Measurements from ENCODE around the gene STARD3. TPM values are rescaled to one million over a fixed set of nuclear protein-coding genes. Genes with fewer than 3 reads are reported as not detected.

The STARD3 gene
- total and polyA plus RNA-seq, 12 donors, result 38.6 to 220 (median 93.6) TPM

- no peaks in the 10 kb centered on the region for H3K9me3 ChIP-seq (replicated peaks in 1 of 3)
- no peaks in the 10 kb centered on the region for H3K36me3 ChIP-seq (replicated peaks in 1 of 2)
- H3K4me1 ChIP-seq (replicated peaks in 1 of 2), result peaks cover 16 to 22% of the 10 kb centered on the region in 2 donors
- no peak overlapping the region for H3K4me3 ChIP-seq
- H3K27me3 ChIP-seq, result peaks cover 43% of the 10 kb centered on the region
- 86 to 94% (median 90%) methylated on average over 4 of the region's 4 CpGs for WGBS, 4 donors
- no peak for DNase-seq
- intact Hi-C loops (cut with DNase I), result no loop called here
- TF ChIP-seq CTCF (IDR thresholded peaks at IDR 0.05), result no peak
- no peak for TF ChIP-seq POLR2A (IDR thresholded peaks at IDR 0.05)
- no peak overlapping the region for H3K27ac ChIP-seq
Measured at GRCh38 chr17:39609416-39610025, 27.4 kb upstream of the STARD3 start.

GRCh38 chr17:39611401-39612112 lies 25.4 kb upstream of the STARD3 start:
- H3K4me1 ChIP-seq (replicated peaks in 1 of 2), result peaks cover 5 to 7% of the 10 kb centered on the region in 2 donors

GRCh38 chr17:39612291-39612894 lies 24.6 kb upstream of the STARD3 start:
- intact Hi-C loops (cut with DNase I), result no loop called here
- H3K4me3 ChIP-seq, result no peak overlapping the region
- H3K27me3 ChIP-seq, result peaks cover 14% of the 10 kb centered on the region
- TF ChIP-seq POLR2A (IDR thresholded peaks at IDR 0.05) (no peak), CTCF (IDR thresholded peaks at IDR 0.05) (no peak)
- H3K4me1 ChIP-seq (replicated peaks in 1 of 2), result no peaks in the 10 kb centered on the region
- 55 to 74% (median 64%) methylated on average over 15 to 22 of the region's 22 CpGs for WGBS, 4 donors
- H3K9me3 ChIP-seq (replicated peaks in 1 of 3), result no peaks in the 10 kb centered on the region
- DNase-seq, result no peak
- no peak overlapping the region for H3K27ac ChIP-seq
- no peaks in the 10 kb centered on the region for H3K36me3 ChIP-seq (replicated peaks in 1 of 2)

More at GRCh38 chr17:39611401-39612112, 25.4 kb upstream of the STARD3 start:
- Histone ChIP-seq H3K27ac (no peak overlapping the region), H3K4me3 (no peak overlapping the region), H3K9me3 (replicated peaks in 1 of 3) (no peaks in the 10 kb centered on the region), H3K27me3 (peaks cover 23% of the 10 kb centered on the region), H3K36me3 (replicated peaks in 1 of 2) (no peaks in the 10 kb centered on the region)
- no peak for DNase-seq
- intact Hi-C loops (cut with DNase I), result no loop called here
- TF ChIP-seq POLR2A (IDR thresholded peaks at IDR 0.05), result no peak
- TF ChIP-seq CTCF (IDR thresholded peaks at IDR 0.05), result no peak
- WGBS, 4 donors, result 80 to 90% (median 88%) methylated on average over 9 of the region's 9 CpGs

GRCh38 chr17:39612935-39613464 lies 23.9 kb upstream of the STARD3 start:
- WGBS, 4 donors, result 64 to 73% (median 71%) methylated on average over 6 to 7 of the region's 7 CpGs
- H3K27me3 ChIP-seq, result peaks cover 8% of the 10 kb centered on the region
- intact Hi-C loops (cut with DNase I), result no loop called here

More at GRCh38 chr17:39612935-39613464, 23.9 kb upstream of the STARD3 start:
- H3K27ac ChIP-seq, result no peak overlapping the region
- no peaks in the 10 kb centered on the region for H3K9me3 ChIP-seq (replicated peaks in 1 of 3)
- H3K4me1 ChIP-seq (replicated peaks in 1 of 2), result no peaks in the 10 kb centered on the region
- no peak for DNase-seq
- H3K4me3 ChIP-seq, result no peak overlapping the region
- TF ChIP-seq POLR2A (IDR thresholded peaks at IDR 0.05), result no peak
- TF ChIP-seq CTCF (IDR thresholded peaks at IDR 0.05), result no peak
- H3K36me3 ChIP-seq (replicated peaks in 1 of 2), result no peaks in the 10 kb centered on the region
